GM23338 (cell line): Measurements from ENCODE around the gene TMEM150C. TPM values are rescaled to one million over a fixed set of nuclear protein-coding genes. Genes with fewer than 3 reads are reported as not detected.

Experiments used
- ATAC-seq: fragments of 200-7000 bp; cut with Tn5 transposase; 3 replicates; pipeline ENCODE4 v1.9.1; 2020
- DNase-seq: peaks from one replicate; pipeline ENCODE4 v3.0.0-alpha.2; 2015; ENCODE audit warnings: low spot score
- H2AFZ ChIP-seq: fragments of 200-600 bp; sonication (generic); 2 replicates; pipeline ENCODE4 v1.8.0; 2016; ENCODE audit warnings: antibody characterized with exemption, mild to moderate bottlenecking, moderate library complexity
- H3F3A ChIP-seq: fragments of 200-600 bp; sonication (generic); replicated peaks from 2 replicates; pipeline ENCODE4 v1.8.0; 2017; ENCODE audit warnings: antibody characterized with exemption, mixed run types, low read depth
- H3K27ac ChIP-seq: fragments of 200-600 bp; sonication (generic); 2 replicates; pipeline ENCODE4 v1.6.1; 2016; ENCODE audit warnings: low read depth
- H3K27me3 ChIP-seq: fragments of 200-600 bp; sonication (generic); 2 replicates; pipeline ENCODE4 v1.8.0; 2016; ENCODE audit warnings: mild to moderate bottlenecking, mixed run types, moderate library complexity; ENCODE audit not compliant: insufficient read depth
- H3K36me3 ChIP-seq: fragments of 200-600 bp; sonication (generic); 2 replicates; pipeline ENCODE4 v1.8.0; 2016; ENCODE audit warnings: mild to moderate bottlenecking; ENCODE audit not compliant: insufficient read depth
- H3K4me1 ChIP-seq: fragments of 200-600 bp; sonication (generic); 2 replicates; pipeline ENCODE4 v1.8.0; 2016; ENCODE audit warnings: mild to moderate bottlenecking, moderate library complexity; ENCODE audit not compliant: insufficient read depth
- H3K4me2 ChIP-seq: fragments of 200-600 bp; sonication (generic); 2 replicates; pipeline ENCODE4 v1.7.1; 2017; ENCODE audit warnings: mixed run types
- H3K4me3 ChIP-seq: fragments of 200-600 bp; sonication (generic); 2 replicates; pipeline ENCODE4 v1.6.1; 2016; ENCODE audit warnings: mixed run types
- H3K79me2 ChIP-seq: fragments of 200-600 bp; sonication (generic); replicated peaks from 2 replicates; pipeline ENCODE4 v1.8.0; 2017; ENCODE audit warnings: mild to moderate bottlenecking; ENCODE audit not compliant: insufficient read depth
- H3K9me2 ChIP-seq: fragments of 200-600 bp; sonication (generic); 2 replicates; pipeline ENCODE4 v1.8.0; 2017; ENCODE audit not compliant: insufficient read depth
- H4K20me1 ChIP-seq: fragments of 200-600 bp; sonication (generic); replicated peaks from 2 replicates; pipeline ENCODE4 v1.8.0; 2017; ENCODE audit warnings: mild to moderate bottlenecking; ENCODE audit not compliant: insufficient read depth
- H3K27ac Mint-ChIP-seq: 2 replicates; pipeline ENCODE4 v1.8.0; 2020; ENCODE audit warnings: inconsistent platforms, mild to moderate bottlenecking, moderate library complexity, mixed read lengths
- H3K27me3 Mint-ChIP-seq: 3 replicates; pipeline ENCODE4 v1.8.0; 2022; ENCODE audit warnings: low read depth, mild to moderate bottlenecking, moderate library complexity, mixed read lengths, inconsistent platforms; ENCODE audit not compliant: insufficient read depth, poor library complexity
- H3K36me3 Mint-ChIP-seq: 3 replicates; pipeline ENCODE4 v1.8.0; 2021; ENCODE audit warnings: low read depth, mild to moderate bottlenecking, inconsistent platforms, moderate library complexity, mixed read lengths
- H3K4me1 Mint-ChIP-seq: 3 replicates; pipeline ENCODE4 v1.8.0; 2020; ENCODE audit warnings: mild to moderate bottlenecking, inconsistent platforms, mixed read lengths
- H3K4me3 Mint-ChIP-seq: 3 replicates; pipeline ENCODE4 v1.8.0; 2021; ENCODE audit warnings: moderate library complexity, mild to moderate bottlenecking, inconsistent platforms, mixed read lengths
- H3K9me3 Mint-ChIP-seq: 3 replicates; pipeline ENCODE4 v1.8.0; 2020; ENCODE audit warnings: moderate library complexity, mild to moderate bottlenecking, inconsistent platforms, mixed read lengths
- CREB1 ChIP-seq: fragments of 250-450 bp; sonication (Bioruptor Pico); IDR thresholded peaks from 2 replicates; pipeline ENCODE4 v1.5.0; 2020; ENCODE audit warnings: low read depth, mild to moderate bottlenecking, moderate library complexity
- EZH2 ChIP-seq: fragments of 200-600 bp; sonication (generic); IDR thresholded peaks from one replicate; pipeline ENCODE4 v1.8.0; 2017; ENCODE audit warnings: antibody characterized with exemption, mild to moderate bottlenecking, low read depth; ENCODE audit not compliant: unreplicated experiment
- EZH2phosphoT487 ChIP-seq: fragments of 200-600 bp; sonication (generic); IDR thresholded peaks from one replicate; pipeline ENCODE4 v1.8.1; 2018; ENCODE audit warnings: antibody characterized with exemption; ENCODE audit not compliant: unreplicated experiment
- JUNB ChIP-seq: IDR thresholded peaks from one replicate; pipeline ENCODE4 v1.6.1; 2016; ENCODE audit warnings: antibody characterized with exemption; ENCODE audit not compliant: unreplicated experiment
- NANOG ChIP-seq: IDR thresholded peaks from 2 replicates; pipeline ENCODE4 v1.6.1; 2016; ENCODE audit warnings: antibody characterized with exemption, borderline replicate concordance
- POLR2AphosphoS5 ChIP-seq: IDR thresholded peaks from 2 replicates; pipeline ENCODE4 v1.6.1; 2016; ENCODE audit warnings: antibody characterized with exemption, low read depth
- STAT1 ChIP-seq: IDR thresholded peaks from one replicate; pipeline ENCODE4 v1.6.1; 2016; ENCODE audit warnings: antibody characterized with exemption; ENCODE audit not compliant: unreplicated experiment
- ZNF114 ChIP-seq: fragments of 250-450 bp; sonication (Bioruptor Pico); IDR thresholded peaks from 2 replicates; pipeline ENCODE4 v1.5.0; 2020; ENCODE audit warnings: mild to moderate bottlenecking, moderate library complexity
- ZNF331 ChIP-seq: fragments of 250-450 bp; sonication (Bioruptor Pico); IDR thresholded peaks from 2 replicates; pipeline ENCODE4 v1.5.0; 2020; ENCODE audit warnings: low read depth, mild to moderate bottlenecking, moderate library complexity
- polyA plus RNA-seq: library from polyadenylated mRNA; unstranded; fragments of >200 nt; fragmentation: Nextera tagmentation; extraction: Ambion mirVana; gene quantifications from 2 replicates; pipeline ENCODE4 v1.2.1, GENCODE V29; 2016
- total RNA-seq: library from RNA; depleted of rRNA; stranded (reverse); fragments of >200 nt; shearing (Covaris generic); gene quantifications from 2 replicates; pipeline ENCODE4 v1.2.3, GENCODE V29; 2014
- TF ChIP-seq, protein P1 (sequence below), 2 experiments: fragments of 200-600 bp in 1 of 2; sonication (generic) in 1 of 2; conservative IDR thresholded peaks; 2 replicates each; pipeline versions ENCODE4 v1.5.1 to v1.6.1; 2016 to 2017; ENCODE audit warnings: antibody characterized with exemption in 2 of 2, low read depth in 2 of 2, mild to moderate bottlenecking in 2 of 2, moderate library complexity in 1 of 2
- TF ChIP-seq, protein P2 (sequence below): IDR thresholded peaks from 2 replicates; pipeline ENCODE4 v1.6.1; 2016; ENCODE audit warnings: antibody characterized with exemption
- TF ChIP-seq, protein P3 (sequence below): fragments of 250-450 bp; sonication (Bioruptor Pico); IDR thresholded peaks from 2 replicates; pipeline ENCODE4 v1.5.0; 2020; ENCODE audit warnings: mild to moderate bottlenecking, moderate library complexity

TMEM150C gene
- total and polyA plus RNA-seq, 2 experiments from 2014 or later: 1.7 to 4.0 TPM

DNA sequence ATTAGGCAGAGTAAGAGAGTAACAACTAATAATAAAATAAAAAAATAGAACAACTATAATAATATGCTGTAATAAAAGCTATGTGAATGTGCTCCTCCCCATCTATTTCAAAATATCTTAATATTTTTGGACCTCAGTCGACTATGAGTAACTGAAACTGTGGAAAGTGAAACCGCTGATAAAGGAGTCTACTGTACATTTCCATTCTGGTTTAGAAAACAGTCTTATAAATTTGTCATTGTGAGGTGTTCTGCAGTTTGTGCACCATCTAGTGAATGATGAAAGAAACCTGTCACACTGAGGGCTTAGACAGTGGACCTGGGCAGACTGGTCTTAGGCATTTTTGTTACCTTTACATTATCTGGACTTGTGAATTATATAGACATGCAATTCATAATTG lies 42.0 kb downstream of the TMEM150C start (continued):
- TF ChIP-seq, protein P1, sequence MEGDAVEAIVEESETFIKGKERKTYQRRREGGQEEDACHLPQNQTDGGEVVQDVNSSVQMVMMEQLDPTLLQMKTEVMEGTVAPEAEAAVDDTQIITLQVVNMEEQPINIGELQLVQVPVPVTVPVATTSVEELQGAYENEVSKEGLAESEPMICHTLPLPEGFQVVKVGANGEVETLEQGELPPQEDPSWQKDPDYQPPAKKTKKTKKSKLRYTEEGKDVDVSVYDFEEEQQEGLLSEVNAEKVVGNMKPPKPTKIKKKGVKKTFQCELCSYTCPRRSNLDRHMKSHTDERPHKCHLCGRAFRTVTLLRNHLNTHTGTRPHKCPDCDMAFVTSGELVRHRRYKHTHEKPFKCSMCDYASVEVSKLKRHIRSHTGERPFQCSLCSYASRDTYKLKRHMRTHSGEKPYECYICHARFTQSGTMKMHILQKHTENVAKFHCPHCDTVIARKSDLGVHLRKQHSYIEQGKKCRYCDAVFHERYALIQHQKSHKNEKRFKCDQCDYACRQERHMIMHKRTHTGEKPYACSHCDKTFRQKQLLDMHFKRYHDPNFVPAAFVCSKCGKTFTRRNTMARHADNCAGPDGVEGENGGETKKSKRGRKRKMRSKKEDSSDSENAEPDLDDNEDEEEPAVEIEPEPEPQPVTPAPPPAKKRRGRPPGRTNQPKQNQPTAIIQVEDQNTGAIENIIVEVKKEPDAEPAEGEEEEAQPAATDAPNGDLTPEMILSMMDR (conservative IDR thresholded peaks at IDR 0.05; ENCODE audit: low read depth in 2 of 2): no peak

DNA sequence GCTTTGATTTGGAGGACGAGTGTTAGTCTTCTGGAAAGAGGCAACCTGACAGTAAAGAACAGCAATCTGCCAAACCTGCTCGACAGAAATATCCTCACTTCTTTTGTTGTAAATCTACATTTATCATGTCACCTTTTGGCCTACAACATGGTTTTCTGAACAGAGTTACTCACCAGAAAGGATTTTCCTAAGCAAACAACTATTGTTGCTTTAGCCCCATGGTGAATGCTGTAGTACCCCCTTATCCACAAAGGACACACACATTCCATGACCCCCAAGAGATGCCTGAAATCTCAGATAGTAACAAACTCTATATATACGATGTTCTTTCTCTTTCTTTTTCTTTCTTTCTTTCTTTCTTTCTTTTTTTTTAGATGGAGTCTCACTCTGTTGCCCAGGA lies 42.7 kb downstream of the TMEM150C start:
- Histone ChIP-seq H4K20me1 (no peaks in the 10 kb centered on the region), H3K36me3 (no peaks in the 10 kb centered on the region), H3K79me2 (no peaks in the 10 kb centered on the region), H3F3A (no peaks in the 10 kb centered on the region), H2AFZ (no peak overlapping the region), H3K27me3 (no peaks in the 10 kb centered on the region), H3K4me1 (peaks cover 16% of the 10 kb centered on the region), H3K27ac (no peak overlapping the region), H3K9me2 (no peaks in the 10 kb centered on the region), H3K4me2 (no peak overlapping the region), H3K4me3 (no peak overlapping the region)
- DNase-seq (no peak), ATAC-seq (no peak)
- H3K36me3 Mint-ChIP-seq: no peaks in the 10 kb centered on the region
- no peaks in the 10 kb centered on the region for H3K27me3 Mint-ChIP-seq
- no peak overlapping the region for H3K27ac Mint-ChIP-seq
- no peaks in the 10 kb centered on the region for H3K9me3 Mint-ChIP-seq
- no peak overlapping the region for H3K4me3 Mint-ChIP-seq
- H3K4me1 Mint-ChIP-seq: peaks cover 22% of the 10 kb centered on the region
- no peak for TF ChIP-seq CREB1 (CRISPR knock-in tag)
- no peak for TF ChIP-seq NANOG
- no peak for TF ChIP-seq POLR2AphosphoS5
- TF ChIP-seq, protein P2, sequence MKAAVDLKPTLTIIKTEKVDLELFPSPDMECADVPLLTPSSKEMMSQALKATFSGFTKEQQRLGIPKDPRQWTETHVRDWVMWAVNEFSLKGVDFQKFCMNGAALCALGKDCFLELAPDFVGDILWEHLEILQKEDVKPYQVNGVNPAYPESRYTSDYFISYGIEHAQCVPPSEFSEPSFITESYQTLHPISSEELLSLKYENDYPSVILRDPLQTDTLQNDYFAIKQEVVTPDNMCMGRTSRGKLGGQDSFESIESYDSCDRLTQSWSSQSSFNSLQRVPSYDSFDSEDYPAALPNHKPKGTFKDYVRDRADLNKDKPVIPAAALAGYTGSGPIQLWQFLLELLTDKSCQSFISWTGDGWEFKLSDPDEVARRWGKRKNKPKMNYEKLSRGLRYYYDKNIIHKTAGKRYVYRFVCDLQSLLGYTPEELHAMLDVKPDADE: no peak
- no peak for TF ChIP-seq STAT1
- TF ChIP-seq ZNF114: no peak
- TF ChIP-seq EZH2phosphoT487: no peak
- no peak for TF ChIP-seq EZH2
- TF ChIP-seq, protein P3, sequence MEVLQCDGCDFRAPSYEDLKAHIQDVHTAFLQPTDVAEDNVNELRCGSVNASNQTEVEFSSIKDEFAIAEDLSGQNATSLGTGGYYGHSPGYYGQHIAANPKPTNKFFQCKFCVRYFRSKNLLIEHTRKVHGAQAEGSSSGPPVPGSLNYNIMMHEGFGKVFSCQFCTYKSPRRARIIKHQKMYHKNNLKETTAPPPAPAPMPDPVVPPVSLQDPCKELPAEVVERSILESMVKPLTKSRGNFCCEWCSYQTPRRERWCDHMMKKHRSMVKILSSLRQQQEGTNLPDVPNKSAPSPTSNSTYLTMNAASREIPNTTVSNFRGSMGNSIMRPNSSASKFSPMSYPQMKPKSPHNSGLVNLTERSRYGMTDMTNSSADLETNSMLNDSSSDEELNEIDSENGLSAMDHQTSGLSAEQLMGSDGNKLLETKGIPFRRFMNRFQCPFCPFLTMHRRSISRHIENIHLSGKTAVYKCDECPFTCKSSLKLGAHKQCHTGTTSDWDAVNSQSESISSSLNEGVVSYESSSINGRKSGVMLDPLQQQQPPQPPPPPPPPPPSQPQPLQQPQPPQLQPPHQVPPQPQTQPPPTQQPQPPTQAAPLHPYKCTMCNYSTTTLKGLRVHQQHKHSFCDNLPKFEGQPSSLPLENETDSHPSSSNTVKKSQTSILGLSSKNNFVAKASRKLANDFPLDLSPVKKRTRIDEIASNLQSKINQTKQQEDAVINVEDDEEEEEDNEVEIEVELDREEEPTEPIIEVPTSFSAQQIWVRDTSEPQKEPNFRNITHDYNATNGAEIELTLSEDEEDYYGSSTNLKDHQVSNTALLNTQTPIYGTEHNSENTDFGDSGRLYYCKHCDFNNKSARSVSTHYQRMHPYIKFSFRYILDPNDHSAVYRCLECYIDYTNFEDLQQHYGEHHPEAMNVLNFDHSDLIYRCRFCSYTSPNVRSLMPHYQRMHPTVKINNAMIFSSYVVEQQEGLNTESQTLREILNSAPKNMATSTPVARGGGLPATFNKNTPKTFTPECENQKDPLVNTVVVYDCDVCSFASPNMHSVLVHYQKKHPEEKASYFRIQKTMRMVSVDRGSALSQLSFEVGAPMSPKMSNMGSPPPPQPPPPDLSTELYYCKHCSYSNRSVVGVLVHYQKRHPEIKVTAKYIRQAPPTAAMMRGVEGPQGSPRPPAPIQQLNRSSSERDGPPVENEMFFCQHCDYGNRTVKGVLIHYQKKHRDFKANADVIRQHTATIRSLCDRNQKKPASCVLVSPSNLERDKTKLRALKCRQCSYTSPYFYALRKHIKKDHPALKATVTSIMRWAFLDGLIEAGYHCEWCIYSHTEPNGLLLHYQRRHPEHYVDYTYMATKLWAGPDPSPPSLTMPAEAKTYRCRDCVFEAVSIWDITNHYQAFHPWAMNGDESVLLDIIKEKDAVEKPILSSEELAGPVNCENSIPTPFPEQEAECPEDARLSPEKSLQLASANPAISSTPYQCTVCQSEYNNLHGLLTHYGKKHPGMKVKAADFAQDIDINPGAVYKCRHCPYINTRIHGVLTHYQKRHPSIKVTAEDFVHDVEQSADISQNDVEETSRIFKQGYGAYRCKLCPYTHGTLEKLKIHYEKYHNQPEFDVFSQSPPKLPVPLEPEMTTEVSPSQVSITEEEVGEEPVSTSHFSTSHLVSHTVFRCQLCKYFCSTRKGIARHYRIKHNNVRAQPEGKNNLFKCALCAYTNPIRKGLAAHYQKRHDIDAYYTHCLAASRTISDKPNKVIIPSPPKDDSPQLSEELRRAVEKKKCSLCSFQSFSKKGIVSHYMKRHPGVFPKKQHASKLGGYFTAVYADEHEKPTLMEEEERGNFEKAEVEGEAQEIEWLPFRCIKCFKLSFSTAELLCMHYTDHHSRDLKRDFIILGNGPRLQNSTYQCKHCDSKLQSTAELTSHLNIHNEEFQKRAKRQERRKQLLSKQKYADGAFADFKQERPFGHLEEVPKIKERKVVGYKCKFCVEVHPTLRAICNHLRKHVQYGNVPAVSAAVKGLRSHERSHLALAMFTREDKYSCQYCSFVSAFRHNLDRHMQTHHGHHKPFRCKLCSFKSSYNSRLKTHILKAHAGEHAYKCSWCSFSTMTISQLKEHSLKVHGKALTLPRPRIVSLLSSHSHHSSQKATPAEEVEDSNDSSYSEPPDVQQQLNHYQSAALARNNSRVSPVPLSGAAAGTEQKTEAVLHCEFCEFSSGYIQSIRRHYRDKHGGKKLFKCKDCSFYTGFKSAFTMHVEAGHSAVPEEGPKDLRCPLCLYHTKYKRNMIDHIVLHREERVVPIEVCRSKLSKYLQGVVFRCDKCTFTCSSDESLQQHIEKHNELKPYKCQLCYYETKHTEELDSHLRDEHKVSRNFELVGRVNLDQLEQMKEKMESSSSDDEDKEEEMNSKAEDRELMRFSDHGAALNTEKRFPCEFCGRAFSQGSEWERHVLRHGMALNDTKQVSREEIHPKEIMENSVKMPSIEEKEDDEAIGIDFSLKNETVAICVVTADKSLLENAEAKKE (CRISPR knock-in tag): no peak
- no peak for TF ChIP-seq ZNF331 (CRISPR knock-in tag)
- TF ChIP-seq JUNB: no peak
- TF ChIP-seq, protein P1 (conservative IDR thresholded peaks at IDR 0.05; ENCODE audit: low read depth in 2 of 2): no peak
